Heart right ventricle (tissue), 16 donors: ENCODE measurements around the gene ZDHHC24. TPM values are rescaled to one million over a fixed set of nuclear protein-coding genes. Genes with fewer than 3 reads are reported as not detected.

Source experiments
- ATAC-seq, 8 donors: fragments of 200-7000 bp; cut with Tn5 transposase; one replicate each; pipeline ENCODE4 v1.9.1; 2020; ENCODE audit warnings: mild to moderate bottlenecking in 8 of 8, moderate library complexity in 8 of 8, moderate number of reproducible peaks in 1 of 8
- DNase-seq, 2 donors: peaks; one replicate each; pipeline ENCODE4 v3.0.0-alpha.2; 2020
- H3K27ac ChIP-seq, 10 donors: fragments of 200-600 bp; sonication (generic) in 2 of 10; one replicate each; pipeline versions ENCODE4 v1.5.0 to v1.8.0; 2020 to 2022; ENCODE audit warnings: mild to moderate bottlenecking in 3 of 10
- H3K27me3 ChIP-seq, 7 donors: fragments of 200-600 bp; one replicate each; pipeline ENCODE4 v1.8.0; 2021 to 2022; ENCODE audit warnings: mild to moderate bottlenecking in 2 of 7
- H3K36me3 ChIP-seq, 9 donors: fragments of 200-600 bp; sonication (generic) in 1 of 9; one replicate each; pipeline versions ENCODE4 v1.5.0 to v1.8.0; 2020 to 2022; ENCODE audit warnings: mild to moderate bottlenecking in 2 of 9
- H3K4me1 ChIP-seq, 9 donors: fragments of 200-600 bp; sonication (generic) in 1 of 9; one replicate each; pipeline versions ENCODE4 v1.5.0 to v1.8.0; 2020 to 2022; ENCODE audit warnings: mild to moderate bottlenecking in 4 of 9
- H3K4me3 ChIP-seq, 10 donors: fragments of 200-600 bp; sonication (generic) in 2 of 10; one replicate each; pipeline versions ENCODE4 v1.5.0 to v1.8.0; 2020 to 2022; ENCODE audit warnings: mild to moderate bottlenecking in 7 of 10, moderate library complexity in 2 of 10
- H3K9me3 ChIP-seq, 11 donors: fragments of 200-600 bp in 10 of 11; sonication (generic) in 2 of 11; one replicate each; pipeline versions ENCODE4 v1.5.0 to v1.8.0; 2013 to 2022; ENCODE audit warnings: mild to moderate bottlenecking in 2 of 11, control low read depth in 1 of 11, moderate library complexity in 1 of 11
- CTCF ChIP-seq, 9 donors: fragments of 200-600 bp; sonication (generic) in 2 of 9; IDR thresholded peaks; one replicate each; pipeline versions ENCODE4 v1.5.0 to v1.8.0; 2021 to 2022; ENCODE audit warnings: antibody characterized with exemption in 9 of 9, mild to moderate bottlenecking in 5 of 9, moderate library complexity in 1 of 9
- WGBS, 2 donors: extraction: QIAGEN DNeasy Blood & Tissue Kit; methylation state at CpG; one replicate each; pipeline ENCODE4 v1.1.7; 2013; ENCODE audit warnings: inconsistent platforms in 1 of 2; 5-methylcytosine and 5-hydroxymethylcytosine counted together
- intact Hi-C, 10 donors: fragments of 100-400 bp; cut with DNase I; formaldehyde crosslinking; loops; one replicate each; pipeline versions ENCODE4 v1.11.1 to v1.14.2; 2022
- polyA plus RNA-seq, 2 donors: library from polyadenylated mRNA; stranded (reverse); fragments of 200-250 nt; gene quantifications; one replicate each; pipeline ENCODE4 v1.2.3, GENCODE V29; 2013
- total RNA-seq, 10 donors: library from RNA; stranded (reverse); fragmentation: NEBNext Ultra II Directional in 3 of 10; extraction: Animal tissue kit (Norgen Biotek cat#: 25700) in 3 of 10; gene quantifications; one replicate each; pipeline versions ENCODE4 v1.2.1 to v1.2.4, GENCODE V29; 2021 to 2023
- donor health status: Arrhythmogenic right ventricular cardiomyopathy.
- donor health status: ischemic (EF 13 %, LVEDD 7.1; RV severe dilation, severe dysfunction).
- donor health status: healthy with polysubstance abuse.
- donor health status: DM: no; HTN: yes; CAD: no.
- donor health status: DM: no; HTN: no; CAD: no.
- donor health status: ischemic (EF 25% LVEDD 6.9; RV normal size, moderate dysfunction).
- donor health status: ischemic (EF 25% LVEDD 5.7; RV mildly dilated, moderate dysfunction).
- donor health status: healthy.
- donor health status: DM: yes; HTN: yes; CAD: no.
- donor health status: Ischemic cardiomyopathy.
- donor health status: ischemic (EF 35%, LVEDD 5.7; RV mildly dilated, moderate dysfunction).
- donor health status: nonischemic (EF 11% LVEDD 7.7; RV severe dilation, severe dysfunction).
- donor health status: DM: yes; HTN: yes; CAD: no.
- donor health status: PGD.
- donor health status: ischemic (EF 29% LVEDD 5.4; RV normal size, mild dysfunction).
- donor health status: nonischemic (EF 23%, LVEDD 6.1; RV moderate dilation, normal function).

The ZDHHC24 gene
- total and polyA plus RNA-seq, 12 donors, result 4.6 to 8.4 (median 5.8) TPM

GRCh38 chr11:66550887-66551286 lies 5.0 kb upstream of the ZDHHC24 start:
- no peaks in the 10 kb centered on the region for H3K36me3 ChIP-seq
- no peak overlapping the region for H3K27ac ChIP-seq
- H3K27me3 ChIP-seq, result peaks cover 0 to 5% (median 0%) of the 10 kb centered on the region in 7 donors
- WGBS, 2 donors, result 83 to 88% methylated on average over 4 of the region's 4 CpGs
- ATAC-seq (no peak), DNase-seq (no peak)
- no peaks in the 10 kb centered on the region for H3K9me3 ChIP-seq
- H3K4me3 ChIP-seq, result no peak overlapping the region
- TF ChIP-seq CTCF (IDR thresholded peaks at IDR 0.05), result no peak
- H3K4me1 ChIP-seq, result peaks cover 0 to 12% (median 9%) of the 10 kb centered on the region in 9 donors
- intact Hi-C loops, result no loop called here

- H3K4me3 ChIP-seq, result no peak overlapping the region
- no peaks in the 10 kb centered on the region for H3K36me3 ChIP-seq
- DNase-seq (no peak), ATAC-seq (no peak)
- H3K4me1 ChIP-seq, result peaks cover 0 to 21% (median 18%) of the 10 kb centered on the region in 9 donors
- no peaks in the 10 kb centered on the region for H3K9me3 ChIP-seq
- intact Hi-C loops, result loop anchor here in 1 of 10 donors (10.0 kb wide), 1 partner anchor 895 kb away; the partner anchor contains the start of gene CORO1B
- TF ChIP-seq CTCF (IDR thresholded peaks at IDR 0.05), result no peak
- H3K27ac ChIP-seq, result no peak overlapping the region
- H3K27me3 ChIP-seq, result no peaks in the 10 kb centered on the region
- 80 to 86% methylated on average over 3 of the region's 3 CpGs for WGBS, 2 donors
Measured at GRCh38 chr11:66549696-66550095, 3.8 kb upstream of the ZDHHC24 start.

GRCh38 chr11:66548774-66549630 lies 3.2 kb upstream of the ZDHHC24 start:
- WGBS, 2 donors, result 54 to 56% methylated on average over 16 of the region's 16 CpGs
- H3K9me3 ChIP-seq, result no peaks in the 10 kb centered on the region
- no peak overlapping the region for H3K27ac ChIP-seq
- TF ChIP-seq CTCF (IDR thresholded peaks at IDR 0.05), result no peak
- ATAC-seq (no peak), DNase-seq (no peak)
- no peaks in the 10 kb centered on the region for H3K27me3 ChIP-seq
- no peaks in the 10 kb centered on the region for H3K36me3 ChIP-seq
- peaks cover under 1 to 27% (median 24%) of the 10 kb centered on the region in 9 donors for H3K4me1 ChIP-seq
- intact Hi-C loops, result loop anchor here in 1 of 10 donors (10.0 kb wide), 1 partner anchor 896 kb away; the partner anchor contains the start of gene CORO1B
- no peak overlapping the region for H3K4me3 ChIP-seq

- Histone ChIP-seq H3K27me3 (no peaks in the 10 kb centered on the region), H3K4me3 (no peak overlapping the region), H3K9me3 (no peaks in the 10 kb centered on the region), H3K36me3 (peaks cover 0 to 5% (median 0%) of the 10 kb centered on the region in 9 donors), H3K27ac (no peak overlapping the region), H3K4me1 (peaks cover 3 to 36% (median 31%) of the 10 kb centered on the region in 9 donors)
- ATAC-seq, result no peak
- no peak for DNase-seq
- intact Hi-C loops, result loop anchor here in 1 of 10 donors (10.0 kb wide), 1 partner anchor 897 kb away; the partner anchor contains the start of gene CORO1B
- TF ChIP-seq CTCF (IDR thresholded peaks at IDR 0.05), result no peak
- 55 to 62% methylated on average over 11 of the region's 11 CpGs for WGBS, 2 donors
Measured at GRCh38 chr11:66548041-66548440, 2.2 kb upstream of the ZDHHC24 start.
